GM06990 (cell line): Measurements from ENCODE around the gene UNC13D.
A peak's percentile ranks its signal among the peaks of the same experiment; 100 is the strongest.

Source experiments
- DNase-seq: peaks from one replicate; pipeline ENCODE4 v3.0.0-alpha.2; 2011; ENCODE audit not compliant: insufficient read length; ENCODE audit errors: extremely low read depth
- H3K27me3 ChIP-seq: replicated peaks from 2 replicates; pipeline ENCODE4 v1.6.0; 2011; ENCODE audit warnings: low read length; ENCODE audit not compliant: control insufficient read depth, insufficient read depth
- H3K36me3 ChIP-seq: 2 replicates; pipeline ENCODE4 v1.5.1; 2011; ENCODE audit warnings: low read length; ENCODE audit not compliant: control insufficient read depth, insufficient read depth
- H3K4me3 ChIP-seq: replicated peaks from 2 replicates; pipeline ENCODE4 v1.5.1; 2011; ENCODE audit warnings: low read depth, mild to moderate bottlenecking, control low read depth, low read length
- CTCF ChIP-seq: IDR thresholded peaks from 2 replicates; pipeline ENCODE4 v1.5.1; 2011; ENCODE audit warnings: low read length, control low read depth, mild to moderate bottlenecking, inconsistent platforms; ENCODE audit not compliant: insufficient read depth, poor library complexity, severe bottlenecking

Gene UNC13D

GRCh38 chr17:75843577-75844529, at the start of gene UNC13D:
Gene UNC13D, minus strand, starts transcription at chr17:75844404. Its CDS starts 67 bp downstream, at chr17:75844337.
- Histone ChIP-seq H3K36me3 (peaks cover 32% of the 10 kb centered on the region), H3K4me3 (peak within 1 kb of the TSS; percentile 63), H3K27me3 (no peaks in the 10 kb centered on the region)
- no peak for TF ChIP-seq CTCF
- DNase-seq, result peak; percentile 71

- H3K27me3 ChIP-seq, result no peaks in the 10 kb centered on the region
- peaks cover 11% of the 10 kb centered on the region for H3K36me3 ChIP-seq
- no peak for DNase-seq
- H3K4me3 ChIP-seq, result no peak overlapping the region
- TF ChIP-seq CTCF, result no peak
Observed at GRCh38 chr17:75893305-75894048, 49.3 kb upstream of the UNC13D start.

GRCh38 chr17:75892556-75893224, 48.5 kb upstream of the UNC13D start:
- TF ChIP-seq CTCF, result no peak
- H3K4me3 ChIP-seq, result no peak overlapping the region
- H3K36me3 ChIP-seq, result peaks cover 11% of the 10 kb centered on the region
- H3K27me3 ChIP-seq, result no peaks in the 10 kb centered on the region
- no peak for DNase-seq

- no peak for DNase-seq
- no peak for TF ChIP-seq CTCF
Observed at GRCh38 chr17:75891605-75892555, 47.7 kb upstream of the UNC13D start.

More at GRCh38 chr17:75891605-75892555, 47.7 kb upstream of the UNC13D start:
- H3K4me3 ChIP-seq, result no peak overlapping the region
- H3K36me3 ChIP-seq, result peaks cover 11% of the 10 kb centered on the region
- no peaks in the 10 kb centered on the region for H3K27me3 ChIP-seq
